Adrenal gland (tissue), 12 donors: Measurements from ENCODE around the gene VWA3B. TPM values are rescaled to one million over a fixed set of nuclear protein-coding genes. Genes with fewer than 3 reads are reported as not detected.

ENCODE experiments used
- DNase-seq, 7 donors: peaks; one replicate each; pipeline ENCODE4 v3.0.0-alpha.2; 2019 to 2020
- H3K27ac ChIP-seq, 5 donors: fragments of 200-600 bp; sonication (generic) in 4 of 5; 1 replicate in 3 of 5; 2 replicates in 2 of 5; pipeline versions ENCODE4 v1.5.1 to v1.8.0; 2016 to 2020; ENCODE audit warnings: mild to moderate bottlenecking in 1 of 5
- H3K27me3 ChIP-seq: fragments of 200-600 bp; 2 replicates; pipeline ENCODE4 v1.8.0; 2021
- H3K36me3 ChIP-seq, 2 donors: fragments of 200-600 bp; replicated peaks in 1 of 2; 1 replicate in 1 of 2; 2 replicates in 1 of 2; pipeline versions ENCODE4 v1.5.1 to v1.8.0; 2018 to 2022
- H3K4me1 ChIP-seq, 2 donors: fragments of 200-600 bp; replicated peaks in 1 of 2; 1 replicate in 1 of 2; 2 replicates in 1 of 2; pipeline versions ENCODE4 v1.5.1 to v1.8.0; 2018 to 2021
- H3K4me3 ChIP-seq, 4 donors: fragments of 200-600 bp; sonication (generic) in 3 of 4; one replicate each; pipeline ENCODE4 v1.5.1; 2016 to 2018
- H3K9me3 ChIP-seq, 3 donors: fragments of 200-600 bp; sonication (generic) in 1 of 3; replicated peaks in 1 of 3; 1 replicate in 2 of 3; 2 replicates in 1 of 3; pipeline versions ENCODE4 v1.5.1 to v1.8.0; 2016 to 2021
- POLR2A ChIP-seq, 2 donors: fragments of 450-650 bp; IDR thresholded peaks; one replicate each; pipeline ENCODE4 v1.6.1; 2017; ENCODE audit warnings: antibody characterized with exemption in 2 of 2, mild to moderate bottlenecking in 2 of 2, moderate library complexity in 1 of 2
- WGBS, 4 donors: extraction: QIAGEN DNeasy Blood & Tissue Kit in 2 of 4; methylation state at CpG; one replicate each; pipeline versions ENCODE4 v1.1.5 to v1.1.7; 2013 to 2017; 5-methylcytosine and 5-hydroxymethylcytosine counted together
- intact Hi-C, 2 donors: fragments of 100-400 bp; cut with DNase I; formaldehyde crosslinking; loops; one replicate each; pipeline versions ENCODE4 v1.14.1 to v1.15.0; 2022 to 2023
- polyA plus RNA-seq, 3 donors: library from polyadenylated mRNA; stranded (reverse); fragments of 200-250 nt in 2 of 3; fragments of 350-450 nt in 1 of 3; fragmentation: Illumina TruSeq in 1 of 3; extraction: RNeasy Lipid Tissue Mini Kit (QIAGEN cat#74804) in 1 of 3; gene quantifications; one replicate each; pipeline ENCODE4 v1.2.3, GENCODE V29; 2013 to 2014
- total RNA-seq, 9 donors: library from RNA; depleted of rRNA in 4 of 9; stranded (reverse); fragments of >200 nt in 4 of 9; fragments of 120-200 nt in 1 of 9; fragmentation: NEBNext Ultra II Directional in 1 of 9; extraction: Animal tissue kit (Norgen Biotek cat#: 25700) in 1 of 9; gene quantifications; one replicate each; pipeline versions ENCODE4 v1.1.0 to v1.2.4, GENCODE V29; 2013 to 2023
- TF ChIP-seq, protein P1 (sequence below), 6 experiments: fragments of 450-650 bp in 4 of 6; fragments of 200-600 bp in 2 of 6; sonication (generic) in 1 of 6; IDR thresholded peaks; 1 replicate in 5 of 6; 2 replicates in 1 of 6; pipeline versions ENCODE4 v1.5.1 to v1.8.0; 2016 to 2021; ENCODE audit warnings: antibody characterized with exemption in 6 of 6, mild to moderate bottlenecking in 2 of 6, moderate library complexity in 1 of 6
- donor health status: healthy with polysubstance abuse.
- donor health status: Bipolar disorder and iron deficiency.
- donor health status: DM: yes; HTN: yes; CAD: no.
- donor health status: DM: no; HTN: no; CAD: no.
- donor health status: DM: no; HTN: no; CAD: no.
- donor health status: DM: yes; HTN: yes; CAD: no.

Gene VWA3B
- total and polyA plus RNA-seq, 12 donors = 0.07 to 0.33 (median 0.17) TPM; not detected in 8

- Histone ChIP-seq H3K27ac (no peak overlapping the region), H3K27me3 (no peaks in the 10 kb centered on the region), H3K4me3 (no peak overlapping the region), H3K36me3 (no peaks in the 10 kb centered on the region), H3K9me3 (peaks cover 0 to 8% (median 0%) of the 10 kb centered on the region in 3 donors), H3K4me1 (no peaks in the 10 kb centered on the region)
- no peak for TF ChIP-seq POLR2A (IDR thresholded peaks at IDR 0.05)
- TF ChIP-seq, protein P1, sequence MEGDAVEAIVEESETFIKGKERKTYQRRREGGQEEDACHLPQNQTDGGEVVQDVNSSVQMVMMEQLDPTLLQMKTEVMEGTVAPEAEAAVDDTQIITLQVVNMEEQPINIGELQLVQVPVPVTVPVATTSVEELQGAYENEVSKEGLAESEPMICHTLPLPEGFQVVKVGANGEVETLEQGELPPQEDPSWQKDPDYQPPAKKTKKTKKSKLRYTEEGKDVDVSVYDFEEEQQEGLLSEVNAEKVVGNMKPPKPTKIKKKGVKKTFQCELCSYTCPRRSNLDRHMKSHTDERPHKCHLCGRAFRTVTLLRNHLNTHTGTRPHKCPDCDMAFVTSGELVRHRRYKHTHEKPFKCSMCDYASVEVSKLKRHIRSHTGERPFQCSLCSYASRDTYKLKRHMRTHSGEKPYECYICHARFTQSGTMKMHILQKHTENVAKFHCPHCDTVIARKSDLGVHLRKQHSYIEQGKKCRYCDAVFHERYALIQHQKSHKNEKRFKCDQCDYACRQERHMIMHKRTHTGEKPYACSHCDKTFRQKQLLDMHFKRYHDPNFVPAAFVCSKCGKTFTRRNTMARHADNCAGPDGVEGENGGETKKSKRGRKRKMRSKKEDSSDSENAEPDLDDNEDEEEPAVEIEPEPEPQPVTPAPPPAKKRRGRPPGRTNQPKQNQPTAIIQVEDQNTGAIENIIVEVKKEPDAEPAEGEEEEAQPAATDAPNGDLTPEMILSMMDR (IDR thresholded peaks at IDR 0.05) = no peak
- intact Hi-C loops = no loop called here
- WGBS, 4 donors = 84 to 92% (median 89%) methylated on average over 14 of the region's 14 CpGs
- DNase-seq = no peak
Measured at GRCh38 chr2:98252038-98252773, 165.2 kb downstream of the VWA3B start.

DNA sequence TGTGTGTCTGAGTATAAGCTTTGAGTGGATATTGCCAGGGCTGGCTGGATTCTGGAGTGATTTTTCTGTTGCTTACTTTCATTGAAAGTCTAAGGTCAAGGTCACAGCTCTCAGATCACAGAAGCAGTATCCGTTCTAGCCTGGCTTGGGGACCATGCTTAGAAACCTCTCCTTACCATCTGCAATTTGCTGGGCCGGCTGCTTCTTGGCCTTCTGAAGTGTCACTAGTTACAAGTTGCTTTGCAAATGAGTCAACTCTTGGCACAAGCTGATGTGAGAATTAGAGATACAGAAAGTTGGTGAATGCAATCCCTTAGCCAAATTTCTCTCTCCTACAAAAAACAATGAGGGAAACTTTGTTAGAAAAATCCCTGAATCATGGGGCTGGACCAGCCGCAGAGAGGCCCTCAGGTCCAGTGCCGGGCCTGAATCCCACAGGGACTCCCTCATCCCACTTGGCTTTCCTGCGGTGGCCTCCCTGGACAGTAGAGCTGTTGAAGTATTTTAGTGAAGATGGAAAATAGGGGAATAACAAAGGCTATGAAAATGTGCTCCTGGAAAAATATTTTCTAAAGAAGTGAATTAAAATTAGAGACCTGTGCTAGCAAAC lies 166.6 kb downstream of the VWA3B start:
- peak in 1 of 7 donors; percentile 17 for DNase-seq
- Histone ChIP-seq H3K4me1 (no peaks in the 10 kb centered on the region), H3K36me3 (no peaks in the 10 kb centered on the region), H3K4me3 (no peak overlapping the region), H3K27me3 (no peaks in the 10 kb centered on the region), H3K9me3 (peaks cover 0 to 5% (median 0%) of the 10 kb centered on the region in 3 donors), H3K27ac (no peak overlapping the region)
- WGBS, 4 donors = 60 to 76% (median 64%) methylated on average over 5 of the region's 5 CpGs
- intact Hi-C loops = no loop called here
- no peak for TF ChIP-seq POLR2A (IDR thresholded peaks at IDR 0.05)
- TF ChIP-seq, protein P1 (IDR thresholded peaks at IDR 0.05) = no peak

- Histone ChIP-seq H3K4me3 (no peak overlapping the region), H3K27me3 (no peaks in the 10 kb centered on the region), H3K27ac (no peak overlapping the region), H3K36me3 (no peaks in the 10 kb centered on the region), H3K4me1 (no peaks in the 10 kb centered on the region), H3K9me3 (peaks cover 0 to 7% (median 0%) of the 10 kb centered on the region in 3 donors)
- DNase-seq = no peak
- intact Hi-C loops = no loop called here
- TF ChIP-seq, protein P1 (IDR thresholded peaks at IDR 0.05) = no peak
- no peak for TF ChIP-seq POLR2A (IDR thresholded peaks at IDR 0.05)
- whole genome bisulfite sequencing, 4 donors = 95 to 97% (median 96%) methylated on average over 9 of the region's 9 CpGs
Measured at GRCh38 chr2:98254504-98255059, 167.6 kb downstream of the VWA3B start.

- intact Hi-C loops = no loop called here
- H3K4me3 ChIP-seq = no peak overlapping the region
- H3K4me1 ChIP-seq = no peaks in the 10 kb centered on the region
- no peaks in the 10 kb centered on the region for H3K27me3 ChIP-seq
- no peaks in the 10 kb centered on the region for H3K36me3 ChIP-seq
- H3K9me3 ChIP-seq = peaks cover 0 to 9% (median 7%) of the 10 kb centered on the region in 3 donors
- no peak for TF ChIP-seq POLR2A (IDR thresholded peaks at IDR 0.05)
- TF ChIP-seq, protein P1 (IDR thresholded peaks at IDR 0.05) = no peak
- H3K27ac ChIP-seq = no peak overlapping the region
- DNase-seq = no peak
Measured at GRCh38 chr2:98258906-98259305, 171.9 kb downstream of the VWA3B start.
